DMS153 treated with DMSO at 0.1 percent for 48 hours (cell line): Measurements from ENCODE around the gene CNKSR1.

ENCODE experiments used
- DNase-seq: peaks from one replicate; lab custom pipeline; 2025; ENCODE audit not compliant: unreplicated experiment; lab: John Stamatoyannopoulos, UW

The CNKSR1 gene

GRCh38 chr1:26182383-26182696, 5.0 kb downstream of the CNKSR1 start:
- DNase-seq, result no peak

GRCh38 chr1:26184086-26184485, 6.8 kb downstream of the CNKSR1 start:
- DNase-seq, result no peak

DNA sequence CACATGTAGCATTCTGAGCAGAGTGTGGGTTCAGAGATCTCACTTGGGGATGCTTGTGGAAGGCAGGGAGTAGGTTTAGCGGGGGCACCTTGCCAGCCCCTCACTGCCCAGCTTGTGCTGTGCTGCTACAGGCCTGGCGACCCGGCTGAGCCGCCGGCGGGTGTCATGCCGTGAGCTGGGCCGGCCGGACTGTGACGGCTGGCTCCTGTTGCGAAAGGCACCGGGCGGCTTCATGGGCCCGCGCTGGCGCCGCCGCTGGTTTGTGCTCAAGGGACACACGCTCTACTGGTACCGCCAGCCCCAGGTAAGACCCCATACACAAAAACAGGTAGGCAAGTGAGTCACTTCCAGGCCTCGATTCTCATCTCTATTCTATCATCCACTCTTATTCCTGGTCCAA, 7.6 kb downstream of the CNKSR1 start:
- no peak for DNase-seq

- no peak for DNase-seq
Measured at GRCh38 chr1:26187882-26188281, 10.6 kb downstream of the CNKSR1 start.

- no peak for DNase-seq
Measured at GRCh38 chr1:26188477-26188876, 11.2 kb downstream of the CNKSR1 start.

DNA sequence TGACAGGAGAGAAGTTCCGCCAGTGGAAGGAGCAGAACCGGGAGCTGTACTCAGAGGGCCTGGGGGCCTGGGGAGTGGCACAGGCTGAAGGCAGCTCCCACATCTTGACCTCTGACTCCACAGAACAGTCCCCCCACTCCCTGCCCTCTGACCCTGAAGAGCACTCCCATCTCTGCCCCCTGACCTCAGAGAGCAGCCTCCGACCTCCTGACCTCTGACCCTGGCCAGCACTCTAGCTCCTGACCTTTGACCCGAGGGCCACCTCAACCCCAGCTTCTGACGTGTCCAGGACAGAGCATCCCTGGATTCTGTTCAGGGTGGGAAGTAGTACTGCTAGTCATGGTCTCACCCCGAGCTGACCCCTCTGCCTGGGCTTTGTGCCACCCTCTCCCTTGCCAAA, 12.0 kb downstream of the CNKSR1 start:
- no peak for DNase-seq

- DNase-seq, result no peak
Measured at GRCh38 chr1:26189751-26190275, 12.5 kb downstream of the CNKSR1 start.

- no peak for DNase-seq
Measured at GRCh38 chr1:26190373-26190987, 13.2 kb downstream of the CNKSR1 start, which contains the start of gene CATSPER4. TSS of gene CATSPER4 (plus strand) at chr1:26190602. CDS start at chr1:26190628, 26 bp downstream.

DNA sequence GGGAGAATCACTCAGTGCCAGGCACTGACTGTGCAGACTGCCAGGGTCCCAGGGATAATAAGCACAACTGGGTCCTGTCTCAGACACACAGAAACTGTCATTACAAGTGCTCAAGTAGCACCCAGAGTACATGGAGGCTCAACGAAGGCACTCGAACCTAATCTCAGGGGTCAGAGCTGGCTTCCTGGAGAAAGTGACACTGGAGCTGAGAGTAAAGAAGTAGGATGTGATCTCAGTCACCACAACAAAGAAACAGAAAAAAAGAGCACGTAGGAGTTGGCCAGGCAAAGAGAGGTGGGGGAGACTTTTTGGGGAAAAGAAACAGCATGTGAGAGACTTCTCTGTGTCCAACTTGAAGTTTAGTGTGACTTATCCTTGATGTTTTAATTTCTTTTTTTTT, 14.4 kb downstream of the CNKSR1 start:
- DNase-seq, result no peak

- no peak for DNase-seq
Measured at GRCh38 chr1:26195805-26196204, 18.5 kb downstream of the CNKSR1 start.

- no peak for DNase-seq
Measured at GRCh38 chr1:26197301-26197700, 20.0 kb downstream of the CNKSR1 start.

DNA sequence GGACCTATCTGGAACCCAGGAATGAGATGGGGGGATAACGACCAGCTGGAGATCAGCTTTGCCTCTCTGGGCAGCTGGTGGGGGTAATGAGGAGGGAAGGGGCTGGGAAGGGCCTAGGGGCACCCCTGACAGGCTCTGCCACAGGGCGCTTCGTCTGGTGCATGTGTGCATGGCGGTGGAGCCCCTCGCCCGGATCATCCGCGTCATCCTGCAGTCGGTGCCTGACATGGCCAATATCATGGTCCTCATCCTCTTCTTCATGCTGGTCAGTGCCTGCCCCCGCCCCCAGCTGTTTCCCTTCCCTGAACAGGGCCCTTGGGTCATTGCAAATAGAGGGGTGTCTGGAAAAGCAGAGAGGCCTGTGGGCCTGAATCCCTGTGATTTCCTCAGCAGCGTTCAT, 20.5 kb downstream of the CNKSR1 start:
- DNase-seq, result no peak

DNA sequence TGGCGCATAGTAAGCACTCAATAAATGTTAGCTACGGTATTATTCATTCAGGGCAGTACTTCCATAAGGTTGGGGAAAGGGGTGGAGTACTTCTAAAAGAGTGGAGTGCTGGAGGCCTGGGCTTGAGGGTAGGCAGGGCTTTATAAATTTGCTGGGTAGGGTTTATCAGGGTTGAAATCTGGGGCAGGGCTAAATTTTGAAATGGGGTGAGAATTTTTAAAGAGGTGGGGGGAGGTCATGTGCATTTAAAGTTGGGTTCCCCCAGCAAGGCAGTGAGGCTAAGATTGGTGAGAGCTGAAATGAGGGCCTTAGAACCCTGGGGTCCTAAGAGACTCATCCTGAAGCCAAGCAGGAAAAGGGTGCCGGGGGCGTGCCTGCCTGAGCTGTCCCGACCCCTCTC, 23.1 kb downstream of the CNKSR1 start:
- no peak for DNase-seq

DNA sequence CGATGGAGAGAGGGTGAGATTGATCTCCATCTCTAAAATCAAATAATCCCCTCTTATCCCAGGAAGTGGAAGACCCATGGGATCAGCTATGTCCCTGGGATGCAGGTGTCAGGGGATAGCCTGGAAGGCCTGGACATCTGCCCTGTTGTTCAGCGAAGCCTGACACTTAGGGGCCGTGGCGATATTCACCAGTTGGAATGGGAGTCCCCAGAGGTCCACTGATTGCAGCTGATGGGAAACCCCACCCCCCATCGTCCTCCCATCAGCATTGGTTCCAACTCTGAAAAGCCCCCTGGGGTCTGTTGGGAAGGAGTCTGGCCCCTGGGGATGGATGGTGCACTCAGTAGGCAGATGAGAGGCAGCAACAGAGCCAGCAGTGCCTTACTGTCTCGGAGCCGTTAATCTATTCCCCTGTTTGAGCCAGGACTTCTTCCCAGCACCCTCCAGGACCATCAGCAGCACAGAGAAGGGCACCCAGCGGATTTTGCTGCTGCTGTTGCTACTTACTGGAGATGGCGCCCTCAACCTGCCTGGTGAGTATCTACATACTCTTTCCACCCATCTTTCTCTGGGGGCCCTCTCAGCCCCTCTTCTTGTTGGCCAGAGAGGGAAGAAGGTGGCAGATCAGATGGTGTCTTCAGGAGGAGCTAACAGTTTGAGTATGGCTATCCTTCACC, 26.5 kb downstream of the CNKSR1 start:
- no peak for DNase-seq

DNA sequence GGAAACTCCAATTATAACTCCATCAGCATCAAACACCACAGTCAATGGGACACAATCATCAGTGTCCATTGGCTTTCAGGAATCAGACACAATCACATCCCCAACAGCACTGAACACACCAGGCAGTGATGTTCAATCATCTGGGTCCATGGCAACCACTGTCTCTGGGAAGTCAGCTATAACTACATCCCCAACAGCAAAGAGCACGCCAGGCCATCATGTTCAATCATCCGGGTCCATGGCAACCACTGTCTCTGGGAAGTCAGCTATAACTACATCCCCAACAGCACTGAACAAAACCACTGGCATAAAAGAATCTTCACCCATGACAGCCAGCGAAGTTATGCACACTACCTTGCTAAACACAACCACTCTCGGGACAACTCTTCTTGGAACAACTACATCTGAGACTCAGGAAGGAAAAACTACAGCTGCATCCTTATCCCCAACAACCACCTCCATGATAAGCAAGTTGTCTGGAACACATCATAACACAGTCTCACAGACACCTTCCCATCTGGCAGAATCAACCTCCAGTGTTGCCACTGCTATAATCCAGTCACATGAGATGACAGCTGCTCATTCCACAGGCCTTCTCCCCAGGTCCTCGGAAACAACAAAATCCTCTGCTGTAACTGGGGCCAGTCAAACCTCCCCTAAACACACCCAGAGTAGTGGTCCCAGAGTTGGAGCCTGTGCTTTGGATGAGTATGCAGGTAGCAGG, 33.0 kb downstream of the CNKSR1 start:
- no peak for DNase-seq

- DNase-seq, result no peak
Measured at GRCh38 chr1:26212726-26213125, 35.4 kb downstream of the CNKSR1 start.

DNA sequence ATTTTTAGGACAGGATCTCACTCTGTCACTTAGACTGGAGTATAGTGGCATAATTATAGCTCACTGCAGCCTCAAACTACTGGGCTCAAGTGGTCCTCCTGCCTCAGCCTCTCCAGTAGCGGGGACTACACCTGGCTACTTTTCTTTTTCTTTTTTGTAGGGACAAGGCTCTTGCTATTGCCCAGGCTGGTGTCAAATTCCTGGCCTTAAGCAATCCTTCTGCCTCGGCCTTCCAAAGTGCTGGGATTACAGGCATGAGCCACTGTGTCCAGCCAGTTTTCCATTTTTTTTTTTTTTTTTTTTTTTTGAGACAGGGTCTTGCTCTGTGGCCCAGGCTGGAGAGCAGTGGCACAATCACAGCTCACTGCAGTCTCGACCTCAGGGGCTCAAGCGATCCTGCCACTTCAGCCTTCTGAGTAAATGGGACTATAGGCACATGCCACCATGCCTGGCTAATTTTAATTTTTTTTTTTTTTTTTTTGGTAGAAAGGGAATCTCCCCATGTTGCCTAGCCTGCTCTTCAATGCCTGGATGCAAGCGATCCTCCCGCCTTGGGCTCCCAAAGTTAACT, 36.1 kb downstream of the CNKSR1 start:
- DNase-seq, result no peak

- DNase-seq, result no peak
Measured at GRCh38 chr1:26215246-26215645, 38.0 kb downstream of the CNKSR1 start.

DNA sequence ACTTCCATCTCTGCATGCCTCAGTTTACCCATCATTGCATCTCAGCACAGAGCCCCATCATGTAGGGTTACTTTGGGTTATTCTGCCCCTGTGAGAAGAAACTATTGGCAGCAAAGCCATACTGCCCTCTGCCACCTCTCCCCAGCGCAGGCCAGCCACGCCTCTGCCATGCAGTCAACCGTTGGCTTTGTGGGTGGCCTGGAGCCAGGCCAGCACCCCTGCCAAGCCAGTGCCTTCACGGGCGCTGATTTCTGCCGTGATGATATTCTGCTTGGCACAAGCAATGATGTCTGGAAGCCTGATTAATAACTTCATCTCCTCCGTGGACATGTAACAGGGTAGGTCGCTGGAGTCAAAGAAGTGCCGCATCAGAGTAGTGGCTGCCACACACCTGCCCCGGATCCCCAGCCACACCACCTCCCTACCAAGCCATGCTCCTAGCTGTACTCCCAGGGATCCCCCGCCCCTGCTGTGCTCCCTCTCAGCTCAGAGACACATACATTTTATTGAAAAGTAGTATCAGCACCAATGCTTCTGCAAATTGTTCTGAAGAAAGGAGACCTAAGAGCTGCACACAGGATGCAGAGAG, 41.7 kb downstream of the CNKSR1 start:
- no peak for DNase-seq

DNA sequence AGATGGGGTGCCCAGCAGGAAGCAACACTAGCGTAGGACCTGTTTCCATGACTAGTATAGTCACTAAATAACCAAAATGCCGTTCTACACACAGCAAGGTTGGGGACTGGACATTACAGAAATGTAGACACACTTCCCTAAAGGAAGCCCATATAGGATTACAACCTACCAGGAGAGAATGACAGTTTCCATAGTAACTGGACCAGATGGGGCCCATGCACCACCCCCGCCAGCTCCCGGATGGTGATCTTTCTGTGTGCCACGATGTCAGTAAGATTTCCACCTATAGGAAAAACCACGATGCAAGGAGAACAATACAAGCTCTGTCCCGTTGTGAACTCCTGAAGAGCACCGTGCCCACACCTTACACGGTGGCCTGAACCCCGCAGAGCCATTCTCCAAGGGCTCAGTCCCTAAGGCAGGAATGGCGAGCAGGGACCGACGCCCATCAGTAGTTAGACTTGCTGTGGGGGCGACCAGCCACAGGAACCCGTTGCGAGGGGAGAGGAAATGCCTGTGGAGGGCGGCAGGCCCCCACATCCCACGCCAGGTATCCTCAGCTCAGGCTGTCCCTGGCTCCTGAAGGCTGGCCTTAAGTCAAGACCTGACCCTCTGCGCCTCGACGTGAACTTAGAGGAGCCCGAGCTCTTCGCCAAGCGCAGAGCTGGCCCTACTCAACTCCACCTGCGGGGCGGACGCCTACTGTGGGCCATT, 43.1 kb downstream of the CNKSR1 start:
- DNase-seq, result no peak

DNA sequence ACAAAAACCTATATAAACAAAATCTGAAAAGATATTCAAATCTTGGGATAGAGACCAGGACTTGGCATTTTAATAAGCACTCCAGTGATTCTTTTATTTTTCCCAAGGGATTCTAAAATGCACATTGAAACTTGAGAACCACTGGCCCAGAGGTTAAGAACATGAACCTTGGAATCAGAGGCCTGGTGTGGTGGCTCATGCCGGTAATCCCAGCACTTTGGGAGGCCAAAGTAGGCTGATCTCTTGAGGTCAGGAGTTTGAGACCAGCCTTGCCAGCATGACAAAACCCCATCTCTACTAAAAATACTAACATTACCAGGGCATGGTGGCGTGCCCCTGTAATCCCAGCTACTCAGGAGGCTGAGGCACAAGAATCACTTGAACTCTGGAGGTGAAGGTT, 43.8 kb downstream of the CNKSR1 start:
- DNase-seq, result no peak
